WERI-Rb-1 (cell line): Measurements from ENCODE around the gene UVRAG.

Experiments
- DNase-seq: peaks from one replicate; pipeline ENCODE4 v3.0.0-alpha.2; 2020
- H3K27ac ChIP-seq: fragments of 250-450 bp; sonication (Bioruptor Pico); 2 replicates; pipeline ENCODE4 v1.5.1; 2020; ENCODE audit warnings: mild to moderate bottlenecking, moderate library complexity
- H3K27me3 ChIP-seq: fragments of 250-450 bp; sonication (Bioruptor Pico); 2 replicates; pipeline ENCODE4 v1.5.1; 2021; ENCODE audit warnings: mild to moderate bottlenecking, low read depth, moderate library complexity; ENCODE audit not compliant: insufficient read depth, severe bottlenecking
- H3K36me3 ChIP-seq: fragments of 250-450 bp; sonication (Bioruptor Pico); 2 replicates; pipeline ENCODE4 v1.5.1; 2020; ENCODE audit warnings: mild to moderate bottlenecking, moderate library complexity
- H3K4me3 ChIP-seq: 2 replicates; pipeline ENCODE4 v1.5.1; 2011; ENCODE audit warnings: low read depth, mild to moderate bottlenecking, control low read depth, low read length
- H3K9me3 ChIP-seq: fragments of 250-450 bp; sonication (Bioruptor Pico); 2 replicates; pipeline ENCODE4 v1.5.1; 2021; ENCODE audit warnings: mild to moderate bottlenecking, moderate library complexity; ENCODE audit not compliant: severe bottlenecking
- TF ChIP-seq, protein P1 (sequence below): IDR thresholded peaks from 2 replicates; pipeline ENCODE4 v1.5.1; 2011; ENCODE audit warnings: low read depth, mild to moderate bottlenecking, control low read depth, inconsistent platforms, low read length

Gene UVRAG

DNA sequence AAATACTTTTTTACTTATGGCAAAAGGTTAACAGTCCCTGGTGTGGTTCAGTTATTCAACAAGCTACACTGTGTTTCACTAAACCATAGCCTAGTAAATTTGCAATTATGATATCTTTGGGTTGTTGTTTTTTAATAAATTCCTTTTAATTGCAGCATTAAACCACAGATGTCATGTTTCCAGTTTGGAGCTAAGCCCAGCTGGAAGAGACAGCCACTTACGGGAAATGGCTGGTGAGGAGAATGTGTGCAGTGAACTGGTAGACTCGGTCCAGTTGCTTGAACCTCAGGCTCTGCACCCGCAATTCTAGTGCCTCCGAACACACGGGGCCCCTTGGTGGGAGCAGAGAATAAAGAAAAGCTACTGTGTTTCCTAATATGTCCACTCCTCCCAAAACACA lies 320.5 kb downstream of the UVRAG start:
- H3K36me3 ChIP-seq = no peaks in the 10 kb centered on the region; the same call in 1 of the 2 replicates
- no peaks in the 10 kb centered on the region for H3K27me3 ChIP-seq
- no peak overlapping the region for H3K4me3 ChIP-seq
- H3K27ac ChIP-seq = no peak overlapping the region
- TF ChIP-seq, protein P1, sequence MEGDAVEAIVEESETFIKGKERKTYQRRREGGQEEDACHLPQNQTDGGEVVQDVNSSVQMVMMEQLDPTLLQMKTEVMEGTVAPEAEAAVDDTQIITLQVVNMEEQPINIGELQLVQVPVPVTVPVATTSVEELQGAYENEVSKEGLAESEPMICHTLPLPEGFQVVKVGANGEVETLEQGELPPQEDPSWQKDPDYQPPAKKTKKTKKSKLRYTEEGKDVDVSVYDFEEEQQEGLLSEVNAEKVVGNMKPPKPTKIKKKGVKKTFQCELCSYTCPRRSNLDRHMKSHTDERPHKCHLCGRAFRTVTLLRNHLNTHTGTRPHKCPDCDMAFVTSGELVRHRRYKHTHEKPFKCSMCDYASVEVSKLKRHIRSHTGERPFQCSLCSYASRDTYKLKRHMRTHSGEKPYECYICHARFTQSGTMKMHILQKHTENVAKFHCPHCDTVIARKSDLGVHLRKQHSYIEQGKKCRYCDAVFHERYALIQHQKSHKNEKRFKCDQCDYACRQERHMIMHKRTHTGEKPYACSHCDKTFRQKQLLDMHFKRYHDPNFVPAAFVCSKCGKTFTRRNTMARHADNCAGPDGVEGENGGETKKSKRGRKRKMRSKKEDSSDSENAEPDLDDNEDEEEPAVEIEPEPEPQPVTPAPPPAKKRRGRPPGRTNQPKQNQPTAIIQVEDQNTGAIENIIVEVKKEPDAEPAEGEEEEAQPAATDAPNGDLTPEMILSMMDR = no peak
- DNase-seq = no peak
- H3K9me3 ChIP-seq = no peaks in the 10 kb centered on the region

DNA sequence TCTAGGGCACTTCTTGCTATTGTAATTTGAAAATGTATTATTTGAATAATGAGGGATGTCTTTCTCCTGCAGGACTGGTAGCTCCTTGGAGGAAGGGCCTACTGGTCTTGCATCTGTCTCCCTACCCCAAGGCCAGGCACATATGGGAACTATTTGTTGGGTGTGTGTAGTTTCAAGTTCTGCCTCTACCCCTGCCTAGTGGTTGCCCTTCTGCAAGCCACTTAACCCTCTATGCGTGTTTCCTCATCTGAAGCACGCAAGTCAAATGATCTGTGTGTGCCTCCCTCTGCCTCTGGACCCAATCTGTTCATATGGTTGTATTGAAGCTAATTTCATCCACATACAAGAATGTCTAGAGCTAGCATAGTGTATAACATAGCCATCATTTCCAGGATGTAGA lies 324.3 kb downstream of the UVRAG start:
- no peak for DNase-seq
- Histone ChIP-seq H3K4me3 (no peak overlapping the region), H3K27ac (no peak overlapping the region), H3K9me3 (no peaks in the 10 kb centered on the region), H3K36me3 (no peaks in the 10 kb centered on the region; the same call in 1 of the 2 replicates), H3K27me3 (no peaks in the 10 kb centered on the region)
- TF ChIP-seq, protein P1 = no peak

DNA sequence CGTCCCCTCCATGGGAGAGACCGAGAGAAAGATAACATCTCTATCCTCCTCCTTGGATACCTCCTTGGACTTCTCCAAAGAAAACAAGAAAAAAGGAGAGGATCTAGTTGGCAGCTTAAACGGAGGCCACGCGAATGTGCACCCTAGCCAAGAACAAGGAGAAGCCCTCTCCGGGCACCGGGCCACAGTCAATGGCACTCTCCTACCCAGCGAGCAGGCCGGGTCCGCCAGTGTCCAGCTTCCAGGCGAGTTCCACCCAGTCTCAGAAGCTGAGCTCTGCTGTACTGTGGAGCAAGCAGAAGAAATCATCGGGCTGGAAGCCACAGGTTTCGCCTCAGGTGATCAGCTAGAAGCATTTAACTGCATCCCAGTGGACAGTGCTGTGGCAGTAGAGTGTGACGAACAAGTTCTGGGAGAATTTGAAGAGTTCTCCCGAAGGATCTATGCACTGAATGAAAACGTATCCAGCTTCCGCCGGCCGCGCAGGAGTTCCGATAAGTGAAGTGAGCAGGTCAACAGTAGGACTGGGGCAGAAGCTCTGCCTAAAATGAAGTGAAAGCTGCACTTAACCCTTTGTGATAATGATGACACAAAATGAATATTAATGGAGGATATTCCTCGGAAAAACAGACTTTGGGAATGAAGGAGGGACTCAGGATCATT lies 326.0 kb downstream of the UVRAG start:
- Histone ChIP-seq H3K27ac (no peak overlapping the region), H3K4me3 (no peak overlapping the region), H3K36me3 (no peaks in the 10 kb centered on the region; the same call in 1 of the 2 replicates), H3K9me3 (no peaks in the 10 kb centered on the region), H3K27me3 (no peaks in the 10 kb centered on the region)
- no peak for DNase-seq
- TF ChIP-seq, protein P1 = no peak

DNA sequence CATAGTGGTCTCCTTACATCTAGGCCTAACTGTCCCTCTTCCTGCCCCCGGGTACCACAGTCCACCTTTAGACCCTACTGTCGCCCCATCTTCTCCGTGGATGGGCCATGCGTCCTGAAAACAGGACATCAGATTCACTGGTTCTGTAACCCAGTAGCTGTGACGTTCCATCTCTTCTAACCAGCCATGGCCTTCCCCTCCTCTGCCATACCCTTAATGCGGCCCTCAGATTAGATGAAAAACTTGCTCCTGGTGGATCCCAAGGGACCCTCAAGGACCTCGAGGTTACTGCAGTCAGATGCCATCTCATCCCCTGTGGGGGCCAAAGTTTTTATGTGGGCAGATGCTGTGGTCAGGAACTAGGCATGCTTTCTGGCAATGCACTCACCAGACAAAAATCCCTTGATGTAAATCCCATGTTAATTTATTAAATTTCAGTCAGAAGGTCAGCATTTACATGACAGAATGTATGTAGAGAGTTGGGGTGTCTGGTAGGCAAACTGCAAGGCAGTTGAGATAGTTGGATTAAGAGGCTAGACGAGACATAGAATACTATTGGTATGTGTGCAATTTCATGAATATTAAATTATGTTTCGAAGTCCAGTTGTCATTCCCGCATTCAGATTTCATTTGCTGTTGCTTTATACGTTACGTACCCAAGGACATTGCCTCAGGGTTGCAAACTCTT lies 327.0 kb downstream of the UVRAG start:
- Histone ChIP-seq H3K27ac (no peak overlapping the region), H3K9me3 (no peaks in the 10 kb centered on the region), H3K27me3 (no peaks in the 10 kb centered on the region), H3K36me3 (no peaks in the 10 kb centered on the region; the same call in 1 of the 2 replicates), H3K4me3 (no peak overlapping the region)
- DNase-seq = no peak
- TF ChIP-seq, protein P1 = no peak

DNA sequence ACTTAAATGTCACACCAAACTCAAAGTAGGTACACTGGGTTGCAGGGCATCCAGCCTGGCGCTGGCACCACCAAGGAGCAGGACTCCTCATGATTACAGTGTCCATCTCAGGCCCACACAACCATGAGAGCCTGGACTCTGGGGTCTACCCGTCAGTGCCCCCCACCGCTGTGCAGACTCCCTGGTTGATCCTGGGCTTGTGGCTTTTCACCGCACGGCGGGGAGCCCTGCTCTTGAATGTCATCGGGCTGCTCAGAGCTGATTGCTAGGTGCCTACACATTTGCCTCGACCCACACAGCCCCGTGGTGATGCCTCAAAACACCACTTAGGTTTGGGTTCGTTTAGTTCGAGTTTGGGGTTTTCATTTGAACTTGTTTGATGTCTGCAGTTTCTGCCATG lies 328.3 kb downstream of the UVRAG start:
- TF ChIP-seq, protein P1 = no peak
- Histone ChIP-seq H3K27ac (no peak overlapping the region), H3K9me3 (no peaks in the 10 kb centered on the region), H3K36me3 (no peaks in the 10 kb centered on the region; the same call in 1 of the 2 replicates), H3K4me3 (no peak overlapping the region), H3K27me3 (no peaks in the 10 kb centered on the region)
- no peak for DNase-seq
